Type B pancreatic cell (in vitro differentiated cells): Measurements from ENCODE around the gene CRMP1. TPM values are rescaled to one million over a fixed set of nuclear protein-coding genes. Genes with fewer than 3 reads are reported as not detected.
"Not testable (repeated sequence)": the region's sequence is repeated elsewhere in the genome, so short reads cannot be mapped to it uniquely, and the experiment has no call there.

Experiments used
- DNase-seq: peaks from one replicate; pipeline ENCODE4 v3.0.0; 2021; ENCODE audit warnings: mixed read lengths; ENCODE audit not compliant: unreplicated experiment; ENCODE audit errors: extremely low spot score
- H3K27ac Mint-ChIP-seq: 2 replicates; pipeline ENCODE4 v1.8.0; 2021; ENCODE audit warnings: mild to moderate bottlenecking, mixed read lengths
- H3K27me3 Mint-ChIP-seq: 2 replicates; pipeline ENCODE4 v1.8.0; 2021; ENCODE audit warnings: mixed read lengths
- H3K36me3 Mint-ChIP-seq: 2 replicates; pipeline ENCODE4 v1.8.0; 2021; ENCODE audit warnings: mixed read lengths
- H3K4me1 Mint-ChIP-seq: one replicate; pipeline ENCODE4 v1.8.0; 2021; ENCODE audit warnings: mixed read lengths; ENCODE audit not compliant: unreplicated experiment
- H3K4me3 Mint-ChIP-seq: 2 replicates; pipeline ENCODE4 v1.8.0; 2021; ENCODE audit warnings: mild to moderate bottlenecking, mixed read lengths
- H3K9me3 Mint-ChIP-seq: 2 replicates; pipeline ENCODE4 v1.8.0; 2021; ENCODE audit warnings: mixed read lengths
- CTCF ChIP-seq: fragments of 200-600 bp; sonication (generic); conservative IDR thresholded peaks from 2 replicates; pipeline ENCODE4 v1.5.0; 2021; ENCODE audit warnings: antibody characterized with exemption, mild to moderate bottlenecking
- total RNA-seq: library from RNA; stranded (reverse); gene quantifications from 2 replicates; pipeline ENCODE4 v1.2.1, GENCODE V29; 2021; ENCODE audit warnings: low replicate concordance

Gene CRMP1
- total RNA-seq, 1 donor from 2014 or later, result 40.4 TPM

- Mint-ChIP-seq H3K36me3 (no peaks in the 10 kb centered on the region), H3K4me1 (no peaks in the 10 kb centered on the region), H3K9me3 (no peaks in the 10 kb centered on the region), H3K27me3 (peaks cover 4% of the 10 kb centered on the region), H3K4me3 (no peak overlapping the region), H3K27ac (no peak overlapping the region)
- no peak for TF ChIP-seq CTCF
- DNase-seq, result no peak
Observed at GRCh38 chr4:5858020-5858769, 34.7 kb downstream of the CRMP1 start.

- DNase-seq, result no peak
- no peak for TF ChIP-seq CTCF
- no peak overlapping the region for H3K4me3 Mint-ChIP-seq
- no peaks in the 10 kb centered on the region for H3K9me3 Mint-ChIP-seq
- H3K4me1 Mint-ChIP-seq, result no peaks in the 10 kb centered on the region
- no peak overlapping the region for H3K27ac Mint-ChIP-seq
- H3K27me3 Mint-ChIP-seq, result peaks cover 2% of the 10 kb centered on the region
- no peaks in the 10 kb centered on the region for H3K36me3 Mint-ChIP-seq
Observed at GRCh38 chr4:5857199-5857598, 35.7 kb downstream of the CRMP1 start.

- H3K27me3 Mint-ChIP-seq, H3K9me3 Mint-ChIP-seq, H3K27ac Mint-ChIP-seq, H3K4me3 Mint-ChIP-seq, H3K4me1 Mint-ChIP-seq, H3K36me3 Mint-ChIP-seq, DNase-seq: not testable (repeated sequence)
Observed at GRCh38 chr4:5856362-5856761, 36.5 kb downstream of the CRMP1 start.

GRCh38 chr4:5854929-5855328, 38.0 kb downstream of the CRMP1 start:
- no peak for DNase-seq
- no peak overlapping the region for H3K27ac Mint-ChIP-seq
- H3K4me3 Mint-ChIP-seq, result no peak overlapping the region
- H3K36me3 Mint-ChIP-seq, result no peaks in the 10 kb centered on the region
- TF ChIP-seq CTCF, result no peak
- no peaks in the 10 kb centered on the region for H3K9me3 Mint-ChIP-seq
- peaks cover 6% of the 10 kb centered on the region for H3K27me3 Mint-ChIP-seq
- no peaks in the 10 kb centered on the region for H3K4me1 Mint-ChIP-seq

GRCh38 chr4:5852523-5853202, 40.2 kb downstream of the CRMP1 start:
- Mint-ChIP-seq H3K9me3 (no peaks in the 10 kb centered on the region), H3K4me1 (no peaks in the 10 kb centered on the region), H3K27ac (no peak overlapping the region), H3K36me3 (peaks cover 12% of the 10 kb centered on the region), H3K4me3 (no peak overlapping the region), H3K27me3 (peaks cover 6% of the 10 kb centered on the region)
- no peak for DNase-seq
- TF ChIP-seq CTCF, result no peak

GRCh38 chr4:5851637-5852301, 41.1 kb downstream of the CRMP1 start:
- no peak overlapping the region for H3K27ac Mint-ChIP-seq
- H3K4me1 Mint-ChIP-seq, result no peaks in the 10 kb centered on the region
- no peak for DNase-seq
- H3K36me3 Mint-ChIP-seq, result peaks cover 15% of the 10 kb centered on the region
- no peak for TF ChIP-seq CTCF
- H3K9me3 Mint-ChIP-seq, result no peaks in the 10 kb centered on the region
- H3K27me3 Mint-ChIP-seq, result peaks cover 6% of the 10 kb centered on the region
- no peak overlapping the region for H3K4me3 Mint-ChIP-seq
